ENCODE measurements around the gene PCF11.

GRCh38 chr11:83181815-83182214 lies 24.9 kb downstream of the PCF11 start:
- TF ChIP-seq CTCF (IDR thresholded peaks at IDR 0.05) = no peak
- no peak for TF ChIP-seq POLR2A (IDR thresholded peaks at IDR 0.05)

Data from uterus (tissue), 2 donors.